Fibroblast of lung (primary cell): Measurements from ENCODE around the gene RBBP6. TPM values are rescaled to one million over a fixed set of nuclear protein-coding genes. Genes with fewer than 3 reads are reported as not detected.
"Not testable (repeated sequence)": the region's sequence is repeated elsewhere in the genome, so short reads cannot be mapped to it uniquely, and the experiment has no call there.

ENCODE experiments used
- DNase-seq, 2 donors: peaks; one replicate each; pipeline versions ENCODE4 v3.0.0 to v3.0.0-alpha.2; 2010; ENCODE audit warnings: low read depth in 2 of 2
- H2AFZ ChIP-seq: 2 replicates; pipeline ENCODE4 v1.5.1; 2012; ENCODE audit warnings: low read length, control low read depth, inconsistent platforms
- H3K27ac ChIP-seq: 2 replicates; pipeline ENCODE4 v1.5.1; 2011; ENCODE audit warnings: low read length, control low read depth; ENCODE audit not compliant: insufficient read depth
- H3K27me3 ChIP-seq: 2 replicates; pipeline ENCODE4 v1.5.1; 2011; ENCODE audit warnings: mild to moderate bottlenecking, low read length; ENCODE audit not compliant: control insufficient read depth, insufficient read depth
- H3K36me3 ChIP-seq: 2 replicates; pipeline ENCODE4 v1.5.1; 2011; ENCODE audit warnings: low read length; ENCODE audit not compliant: control insufficient read depth, insufficient read depth
- H3K4me1 ChIP-seq: 2 replicates; pipeline ENCODE4 v1.5.1; 2011; ENCODE audit warnings: low read length; ENCODE audit not compliant: control insufficient read depth, insufficient read depth; ENCODE audit errors: extremely low read depth
- H3K4me2 ChIP-seq: 2 replicates; pipeline ENCODE4 v1.5.1; 2011; ENCODE audit warnings: low read length, control low read depth; ENCODE audit not compliant: insufficient read depth; ENCODE audit errors: extremely low read depth
- H3K4me3 ChIP-seq, 4 experiments: fragments of 200-600 bp in 1 of 4; sonication (generic) in 1 of 4; replicated peaks in 1 of 4; 2 replicates each; pipeline ENCODE4 v1.5.1; 2011 to 2016; ENCODE audit warnings: low read length in 4 of 4, low read depth in 3 of 4, mild to moderate bottlenecking in 3 of 4, control low read depth in 2 of 4, inconsistent platforms in 1 of 4, mixed read lengths in 1 of 4; ENCODE audit not compliant: insufficient read depth in 1 of 4; ENCODE audit errors: control extremely low read depth in 1 of 4
- H3K79me2 ChIP-seq: 2 replicates; pipeline ENCODE4 v1.5.1; 2012; ENCODE audit warnings: mild to moderate bottlenecking, low read length, inconsistent platforms; ENCODE audit not compliant: control insufficient read depth, insufficient read depth
- H3K9ac ChIP-seq: 2 replicates; pipeline ENCODE4 v1.5.1; 2011; ENCODE audit warnings: mild to moderate bottlenecking, low read length, control low read depth; ENCODE audit not compliant: insufficient read depth
- H3K9me3 ChIP-seq: 2 replicates; pipeline ENCODE4 v1.5.1; 2012; ENCODE audit warnings: low read depth, low read length; ENCODE audit not compliant: control insufficient read depth, insufficient read depth
- H4K20me1 ChIP-seq: 2 replicates; pipeline ENCODE4 v1.5.1; 2011; ENCODE audit warnings: low read length; ENCODE audit not compliant: control insufficient read depth, insufficient read depth; ENCODE audit errors: extremely low read depth
- CTCF ChIP-seq, 2 donors: IDR thresholded peaks in 1 of 2; conservative IDR thresholded peaks in 1 of 2; 1 replicate in 1 of 2; 2 replicates in 1 of 2; pipeline ENCODE4 v1.5.1; 2011 to 2012; ENCODE audit warnings: low read length in 2 of 2, control low read depth in 1 of 2, inconsistent platforms in 1 of 2, low read depth in 1 of 2, mild to moderate bottlenecking in 1 of 2
- EZH2 ChIP-seq: IDR thresholded peaks from 2 replicates; pipeline ENCODE4 v1.5.1; 2012; ENCODE audit warnings: low read length, control low read depth, mild to moderate bottlenecking; ENCODE audit errors: missing control alignments
- polyA plus RNA-seq, 2 donors: library from polyadenylated mRNA; depleted of rRNA in 1 of 2; stranded (reverse) in 1 of 2; unstranded in 1 of 2; fragments of >200 nt; gene quantifications; 2 replicates each; pipeline ENCODE4 v1.2.1, GENCODE V29; 2011 to 2012; ENCODE audit warnings: missing spikeins in 1 of 2
- total RNA-seq: library from RNA; depleted of rRNA; stranded (reverse); fragments of >200 nt; gene quantifications from 2 replicates; pipeline ENCODE4 v1.2.1, GENCODE V29; 2014

Gene RBBP6
- total and polyA plus RNA-seq, 2 donors (not counting 1 experiment from before 2014, with no cell fraction given) = 16.8 to 26.4 TPM

DNA sequence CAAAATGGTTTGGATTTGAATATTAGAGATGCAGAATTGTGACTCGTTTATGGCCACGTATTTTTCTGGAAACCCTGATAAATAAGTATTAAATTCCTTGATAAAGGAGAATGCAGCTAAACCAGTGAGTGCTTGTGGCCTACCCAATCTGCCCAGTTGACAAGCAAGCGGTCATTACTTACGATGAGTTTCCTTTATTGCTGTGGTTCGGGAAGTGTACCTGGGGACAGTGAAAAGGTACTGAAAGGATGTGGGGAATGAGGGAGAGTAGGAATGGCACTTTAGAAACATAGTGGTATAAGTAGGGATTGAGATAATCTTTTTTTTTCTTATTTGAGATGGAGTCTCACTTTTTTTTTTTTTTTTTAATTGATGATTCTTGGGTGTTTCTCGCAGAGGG, 33.8 kb downstream of the RBBP6 start:
- no peak overlapping the region for H3K4me3 ChIP-seq
- DNase-seq = no peak

DNA sequence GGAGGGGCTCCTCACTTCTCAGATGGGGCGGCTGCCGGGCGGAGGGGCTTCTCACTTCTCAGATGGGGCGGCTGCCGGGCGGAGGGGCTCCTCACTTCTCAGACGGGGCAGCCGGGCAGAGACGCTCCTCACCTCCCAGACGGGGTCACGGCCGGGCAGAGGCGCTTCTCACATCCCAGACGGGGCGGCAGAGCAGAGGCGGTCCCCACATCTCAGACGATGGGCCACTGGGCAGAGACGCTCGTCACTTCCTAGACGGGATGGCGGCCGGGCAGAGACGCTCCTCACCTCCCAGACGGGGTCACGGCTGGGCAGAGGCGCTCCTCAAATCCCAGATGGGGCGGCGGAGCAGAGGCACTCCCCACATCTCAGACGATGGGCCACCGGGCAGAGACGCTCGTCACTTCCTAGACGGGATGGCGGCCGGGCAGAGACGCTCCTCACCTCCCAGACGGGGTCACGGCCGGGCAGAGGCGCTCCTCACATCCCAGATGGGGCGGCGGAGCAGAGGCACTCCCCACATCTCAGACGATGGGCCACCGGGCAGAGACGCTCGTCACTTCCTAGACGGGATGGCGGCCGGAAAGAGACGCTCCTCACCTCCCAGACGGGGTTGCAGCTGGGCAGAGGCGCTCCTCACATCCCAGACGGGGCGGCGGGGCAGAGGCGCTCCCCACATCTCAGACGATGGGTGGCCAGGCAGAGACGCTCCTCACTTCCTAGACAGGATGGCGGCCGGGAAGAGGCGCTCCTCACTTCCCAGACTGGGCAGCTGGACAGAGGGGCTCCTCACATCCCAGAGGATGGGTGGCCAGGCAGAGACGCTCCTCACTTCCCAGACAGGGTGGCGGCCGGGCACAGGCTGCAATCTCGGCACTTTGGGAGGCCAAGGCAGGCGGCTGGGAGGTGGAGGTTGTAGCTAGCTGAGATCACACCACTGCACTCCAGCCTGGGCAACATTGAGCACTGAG, 35.4 kb downstream of the RBBP6 start:
- H3K27me3 ChIP-seq, H3K36me3 ChIP-seq, H3K27ac ChIP-seq, H3K9ac ChIP-seq, H3K4me2 ChIP-seq, H3K4me1 ChIP-seq, H2AFZ ChIP-seq, H4K20me1 ChIP-seq, H3K79me2 ChIP-seq, DNase-seq, H3K9me3 ChIP-seq, H3K4me3 ChIP-seq: not testable (repeated sequence)

More for the DNA sequence above, 33.8 kb downstream of the RBBP6 start:
- H3K27me3 ChIP-seq = no peaks in the 10 kb centered on the region
- no peak overlapping the region for H2AFZ ChIP-seq
- H3K79me2 ChIP-seq = no peaks in the 10 kb centered on the region
- peaks cover 7% of the 10 kb centered on the region for H3K36me3 ChIP-seq
- no peaks in the 10 kb centered on the region for H3K9me3 ChIP-seq
- no peak overlapping the region for H3K9ac ChIP-seq
- no peak overlapping the region for H3K27ac ChIP-seq
- TF ChIP-seq EZH2 = no peak
- no peak for TF ChIP-seq CTCF (conservative IDR thresholded peaks at IDR 0.05 in 1 of 2, IDR thresholded peaks at IDR 0.05 in 1 of 2; ENCODE audit: low read depth in 1 of 2, low read length in 2 of 2)
- no peaks in the 10 kb centered on the region for H4K20me1 ChIP-seq
- no peaks in the 10 kb centered on the region for H3K4me1 ChIP-seq
- H3K4me2 ChIP-seq = no peak overlapping the region

GRCh38 chr16:24575791-24576190, 36.4 kb downstream of the RBBP6 start:
- not testable (repeated sequence) for H3K9me3 ChIP-seq, H3K79me2 ChIP-seq, H3K36me3 ChIP-seq, DNase-seq, H3K27me3 ChIP-seq, H3K4me2 ChIP-seq, H3K27ac ChIP-seq, H3K9ac ChIP-seq, H3K4me3 ChIP-seq, H2AFZ ChIP-seq, H3K4me1 ChIP-seq, H4K20me1 ChIP-seq

DNA sequence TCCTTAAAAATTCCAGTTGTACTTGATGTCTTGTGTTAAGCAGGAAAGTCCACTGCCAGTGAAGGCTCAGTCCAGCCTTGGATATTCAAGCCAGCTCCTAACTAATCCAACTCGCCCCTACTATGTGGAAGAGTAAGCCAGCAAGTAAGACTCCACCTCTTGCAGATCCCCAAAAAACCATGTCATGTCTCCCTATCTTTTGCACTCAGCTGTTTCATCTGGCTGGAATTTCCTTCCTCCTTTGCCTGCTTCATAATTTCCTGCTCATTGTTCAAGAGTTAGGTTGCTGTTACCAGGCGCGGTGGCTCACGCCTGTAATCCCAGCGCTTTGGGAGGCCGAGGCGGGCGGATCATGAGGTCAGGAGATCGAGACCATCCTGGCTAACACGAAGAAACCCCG, 37.8 kb downstream of the RBBP6 start:
- no peak overlapping the region for H3K27ac ChIP-seq
- TF ChIP-seq CTCF (conservative IDR thresholded peaks at IDR 0.05 in 1 of 2, IDR thresholded peaks at IDR 0.05 in 1 of 2; ENCODE audit: low read depth in 1 of 2, low read length in 2 of 2) (no peak), EZH2 (no peak)
- no peaks in the 10 kb centered on the region for H3K9me3 ChIP-seq
- H3K79me2 ChIP-seq = no peaks in the 10 kb centered on the region
- no peak overlapping the region for H3K4me3 ChIP-seq
- H4K20me1 ChIP-seq = no peaks in the 10 kb centered on the region
- no peaks in the 10 kb centered on the region for H3K4me1 ChIP-seq
- H3K36me3 ChIP-seq = no peaks in the 10 kb centered on the region
- peak in 1 of 2 donors; percentile 25 for DNase-seq
- H2AFZ ChIP-seq = no peak overlapping the region
- no peak overlapping the region for H3K4me2 ChIP-seq
- no peak overlapping the region for H3K9ac ChIP-seq
- no peaks in the 10 kb centered on the region for H3K27me3 ChIP-seq
